ENCODE data around the gene PTPRM.

GRCh38 chr18:7523772-7524171 lies 43.3 kb upstream of the PTPRM start:
- TF ChIP-seq, protein P1, sequence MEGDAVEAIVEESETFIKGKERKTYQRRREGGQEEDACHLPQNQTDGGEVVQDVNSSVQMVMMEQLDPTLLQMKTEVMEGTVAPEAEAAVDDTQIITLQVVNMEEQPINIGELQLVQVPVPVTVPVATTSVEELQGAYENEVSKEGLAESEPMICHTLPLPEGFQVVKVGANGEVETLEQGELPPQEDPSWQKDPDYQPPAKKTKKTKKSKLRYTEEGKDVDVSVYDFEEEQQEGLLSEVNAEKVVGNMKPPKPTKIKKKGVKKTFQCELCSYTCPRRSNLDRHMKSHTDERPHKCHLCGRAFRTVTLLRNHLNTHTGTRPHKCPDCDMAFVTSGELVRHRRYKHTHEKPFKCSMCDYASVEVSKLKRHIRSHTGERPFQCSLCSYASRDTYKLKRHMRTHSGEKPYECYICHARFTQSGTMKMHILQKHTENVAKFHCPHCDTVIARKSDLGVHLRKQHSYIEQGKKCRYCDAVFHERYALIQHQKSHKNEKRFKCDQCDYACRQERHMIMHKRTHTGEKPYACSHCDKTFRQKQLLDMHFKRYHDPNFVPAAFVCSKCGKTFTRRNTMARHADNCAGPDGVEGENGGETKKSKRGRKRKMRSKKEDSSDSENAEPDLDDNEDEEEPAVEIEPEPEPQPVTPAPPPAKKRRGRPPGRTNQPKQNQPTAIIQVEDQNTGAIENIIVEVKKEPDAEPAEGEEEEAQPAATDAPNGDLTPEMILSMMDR (conservative IDR thresholded peaks at IDR 0.05; ENCODE audit: low read length), result no peak
- no peak for TF ChIP-seq EZH2phosphoT487 (IDR thresholded peaks at IDR 0.05; ENCODE audit: borderline replicate concordance)

All from Loucy (cell line).